Measurements from ENCODE around the gene IL10RA.

The IL10RA gene

GRCh38 chr11:117985953-117986887 lies at the start of gene IL10RA:
IL10RA (plus strand) TSS chr11:117986394; CDS start chr11:117986468, 74 bp downstream.
- H3K4me3 ChIP-seq (ENCODE audit: low read length), result peak within 1 kb of the TSS; percentile 51
- DNase-seq (ENCODE audit: low read depth), result peak; percentile 23
- no peak for TF ChIP-seq CTCF (conservative IDR thresholded peaks at IDR 0.05; ENCODE audit: low read depth, low read length)

- no peak for DNase-seq (ENCODE audit: low read depth)
- H3K4me3 ChIP-seq (ENCODE audit: low read length), result no peak overlapping the region
- no peak for TF ChIP-seq CTCF (conservative IDR thresholded peaks at IDR 0.05; ENCODE audit: low read depth, low read length)
Measured at GRCh38 chr11:117936973-117937372, 49.2 kb upstream of the IL10RA start.

- TF ChIP-seq CTCF (conservative IDR thresholded peaks at IDR 0.05; ENCODE audit: low read depth, low read length), result no peak
- H3K4me3 ChIP-seq (ENCODE audit: low read length), result no peak overlapping the region
- DNase-seq (ENCODE audit: low read depth), result no peak
Measured at GRCh38 chr11:117940736-117941135, 45.5 kb upstream of the IL10RA start.

GRCh38 chr11:117941163-117941707 lies 45.0 kb upstream of the IL10RA start:
- no peak for TF ChIP-seq CTCF (conservative IDR thresholded peaks at IDR 0.05; ENCODE audit: low read depth, low read length)
- DNase-seq (ENCODE audit: low read depth), result peak; percentile 16

GRCh38 chr11:117941976-117942654 lies 44.1 kb upstream of the IL10RA start:
- no peak overlapping the region for H3K4me3 ChIP-seq (ENCODE audit: low read length)
- DNase-seq (ENCODE audit: low read depth), result no peak
- TF ChIP-seq CTCF (conservative IDR thresholded peaks at IDR 0.05; ENCODE audit: low read depth, low read length), result no peak

More at GRCh38 chr11:117941163-117941707, 45.0 kb upstream of the IL10RA start:
- H3K4me3 ChIP-seq (ENCODE audit: low read length), result no peak overlapping the region

GRCh38 chr11:117944554-117944953 lies 41.6 kb upstream of the IL10RA start:
- H3K4me3 ChIP-seq (ENCODE audit: low read length), result no peak overlapping the region
- no peak for DNase-seq (ENCODE audit: low read depth)
- TF ChIP-seq CTCF (conservative IDR thresholded peaks at IDR 0.05; ENCODE audit: low read depth, low read length), result no peak

All from retinal pigment epithelial cell (primary cell).